Keratinocyte (primary cell): ENCODE results near the gene MAN2A2. TPM values are rescaled to one million over a fixed set of nuclear protein-coding genes. Genes with fewer than 3 reads are reported as not detected.

Source experiments
- DNase-seq: peaks from one replicate; pipeline ENCODE4 v3.0.0-alpha.2; 2011; ENCODE audit warnings: low read depth, missing footprints, low spot score
- FAIRE-seq: peaks from 2 replicates; lab custom pipeline; 2011; peaks lifted over from hg19 to GRCh38; lab: Jason Lieb, UNC
- H2AFZ ChIP-seq: 2 replicates; pipeline ENCODE4 v1.6.0; 2012; ENCODE audit warnings: low read length, control low read depth, inconsistent platforms; ENCODE audit not compliant: control insufficient read depth
- H3K27ac ChIP-seq: 2 replicates; pipeline ENCODE4 v1.5.1; 2011; ENCODE audit warnings: low read length; ENCODE audit not compliant: control insufficient read depth, insufficient read depth
- H3K27me3 ChIP-seq: 3 replicates; pipeline ENCODE4 v1.6.0; 2011; ENCODE audit warnings: low read length; ENCODE audit not compliant: control insufficient read depth, insufficient read depth; ENCODE audit errors: extremely low read depth
- H3K36me3 ChIP-seq, 2 experiments: 2 replicates in 1 of 2; 3 replicates in 1 of 2; pipeline ENCODE4 v1.5.1; 2011; ENCODE audit warnings: low read length in 2 of 2, mild to moderate bottlenecking in 1 of 2; ENCODE audit not compliant: control insufficient read depth in 2 of 2, insufficient read depth in 2 of 2; ENCODE audit errors: extremely low read depth in 1 of 2
- H3K4me1 ChIP-seq: 3 replicates; pipeline ENCODE4 v1.5.1; 2011; ENCODE audit warnings: low read length; ENCODE audit not compliant: control insufficient read depth, insufficient read depth; ENCODE audit errors: extremely low read depth
- H3K4me2 ChIP-seq: 3 replicates; pipeline ENCODE4 v1.6.0; 2011; ENCODE audit warnings: low read depth, low read length; ENCODE audit not compliant: control insufficient read depth, insufficient read depth; ENCODE audit errors: extremely low read depth
- H3K4me3 ChIP-seq, 3 experiments: fragments of 200-600 bp in 1 of 3; sonication (generic) in 1 of 3; 2 replicates in 2 of 3; 3 replicates in 1 of 3; pipeline ENCODE4 v1.5.1; 2011 to 2016; ENCODE audit warnings: low read length in 3 of 3, mild to moderate bottlenecking in 3 of 3, control low read depth in 2 of 3, inconsistent platforms in 1 of 3, low read depth in 1 of 3, mixed read lengths in 1 of 3, mixed run types in 1 of 3, moderate library complexity in 1 of 3; ENCODE audit not compliant: control insufficient read depth in 2 of 3, insufficient read depth in 2 of 3; ENCODE audit errors: extremely low read depth in 1 of 3
- H3K79me2 ChIP-seq: 2 replicates; pipeline ENCODE4 v1.6.0; 2012; ENCODE audit warnings: low read length; ENCODE audit not compliant: control insufficient read depth, insufficient read depth
- H3K9ac ChIP-seq: 3 replicates; pipeline ENCODE4 v1.6.0; 2011; ENCODE audit warnings: low read length; ENCODE audit not compliant: control insufficient read depth, insufficient read depth; ENCODE audit errors: extremely low read depth
- H3K9me1 ChIP-seq: 3 replicates; pipeline ENCODE4 v1.6.0; 2011; ENCODE audit warnings: low read length; ENCODE audit not compliant: control insufficient read depth, insufficient read depth; ENCODE audit errors: extremely low read depth
- H3K9me3 ChIP-seq: 2 replicates; pipeline ENCODE4 v1.5.1; 2012; ENCODE audit warnings: low read depth, low read length; ENCODE audit not compliant: control insufficient read depth
- H4K20me1 ChIP-seq: 3 replicates; pipeline ENCODE4 v1.6.0; 2011; ENCODE audit warnings: low read length; ENCODE audit not compliant: control insufficient read depth, insufficient read depth; ENCODE audit errors: extremely low read depth
- CTCF ChIP-seq, 3 experiments: IDR thresholded peaks in 1 of 3; conservative IDR thresholded peaks in 1 of 3; optimal IDR thresholded peaks in 1 of 3; 2 replicates in 2 of 3; 3 replicates in 1 of 3; pipeline versions ENCODE3 to v1.5.1; 2011; ENCODE audit warnings: low read length in 3 of 3, mild to moderate bottlenecking in 3 of 3, moderate library complexity in 2 of 3, control low read depth in 1 of 3, inconsistent platforms in 1 of 3; ENCODE audit not compliant: insufficient read depth in 2 of 3; ENCODE audit errors: extremely low read depth in 1 of 3
- EZH2 ChIP-seq: IDR thresholded peaks from one replicate; pipeline ENCODE4 v1.6.1; 2012; ENCODE audit warnings: inconsistent platforms, mild to moderate bottlenecking, low read length, moderate library complexity
- dilution Hi-C: fragments of 300-500 bp; cut with MboI; formaldehyde crosslinking; loops from one replicate; pipeline ENCODE4 v1.7.0; 2020; ENCODE audit warnings: low sequenced_read_pairs; ENCODE audit not compliant: extremely low pct_ligation_motif_present
- polyA plus RNA-seq, 5 experiments: library from polyadenylated mRNA; depleted of rRNA in 3 of 5; stranded (reverse) in 3 of 5; stranded (forward) in 1 of 5; unstranded in 1 of 5; fragments of >200 nt; gene quantifications; 1 replicate in 1 of 5; 2 replicates in 3 of 5; 3 replicates in 1 of 5; pipeline versions ENCODE4 v1.2.1 to v1.2.3, GENCODE V29; 2011 to 2012; ENCODE audit warnings: missing spikeins in 2 of 5, low read depth in 1 of 5, low replicate concordance in 1 of 5

Gene MAN2A2
- polyA plus RNA-seq, 1 donor (not counting 4 experiments of a cell fraction or from before 2014, with no cell fraction given) = 6.6 TPM

GRCh38 chr15:90889313-90889730 is 13.8 kb upstream of the MAN2A2 start:
- H3K9me3 ChIP-seq = no peaks in the 10 kb centered on the region
- no peaks in the 10 kb centered on the region for H4K20me1 ChIP-seq
- H3K79me2 ChIP-seq = no peaks in the 10 kb centered on the region
- no peak overlapping the region for H2AFZ ChIP-seq
- no peak overlapping the region for H3K27ac ChIP-seq
- H3K27me3 ChIP-seq = no peaks in the 10 kb centered on the region
- H3K4me3 ChIP-seq = no peak overlapping the region
- dilution Hi-C loops = no loop called here
- H3K36me3 ChIP-seq = no peaks in the 10 kb centered on the region
- TF ChIP-seq CTCF (optimal IDR thresholded peaks at IDR 0.05 in 1 of 3, IDR thresholded peaks at IDR 0.05 in 1 of 3, conservative IDR thresholded peaks at IDR 0.05 in 1 of 3; ENCODE audit: extremely low read depth in 1 of 3, insufficient read depth in 2 of 3, low read length in 3 of 3) = no peak
- no peak for TF ChIP-seq EZH2
- no peak overlapping the region for H3K9ac ChIP-seq
- H3K4me2 ChIP-seq = no peak overlapping the region
- no peaks in the 10 kb centered on the region for H3K9me1 ChIP-seq
- no peaks in the 10 kb centered on the region for H3K4me1 ChIP-seq
- no peak for FAIRE-seq
- no peak for DNase-seq

GRCh38 chr15:90889736-90890456 is 13.2 kb upstream of the MAN2A2 start:
- no peaks in the 10 kb centered on the region for H3K9me1 ChIP-seq
- no peaks in the 10 kb centered on the region for H3K36me3 ChIP-seq
- H3K4me1 ChIP-seq = no peaks in the 10 kb centered on the region
- no peak overlapping the region for H3K9ac ChIP-seq
- TF ChIP-seq EZH2 = no peak
- no peak for TF ChIP-seq CTCF (optimal IDR thresholded peaks at IDR 0.05 in 1 of 3, IDR thresholded peaks at IDR 0.05 in 1 of 3, conservative IDR thresholded peaks at IDR 0.05 in 1 of 3; ENCODE audit: extremely low read depth in 1 of 3, insufficient read depth in 2 of 3, low read length in 3 of 3)
- no peak overlapping the region for H2AFZ ChIP-seq
- H3K9me3 ChIP-seq = no peaks in the 10 kb centered on the region
- dilution Hi-C loops = no loop called here
- H4K20me1 ChIP-seq = no peaks in the 10 kb centered on the region
- FAIRE-seq (no peak), DNase-seq (no peak)
- H3K27me3 ChIP-seq = no peaks in the 10 kb centered on the region
- no peak overlapping the region for H3K4me3 ChIP-seq
- no peak overlapping the region for H3K27ac ChIP-seq
- no peaks in the 10 kb centered on the region for H3K79me2 ChIP-seq
- H3K4me2 ChIP-seq = no peak overlapping the region
